Measurements from ENCODE around the gene DYNC1LI2. TPM values are rescaled to one million over a fixed set of nuclear protein-coding genes. Genes with fewer than 3 reads are reported as not detected.

The DYNC1LI2 gene
- total and polyA plus RNA-seq, 2 donors, result 24.1 to 44.9 TPM

DNA sequence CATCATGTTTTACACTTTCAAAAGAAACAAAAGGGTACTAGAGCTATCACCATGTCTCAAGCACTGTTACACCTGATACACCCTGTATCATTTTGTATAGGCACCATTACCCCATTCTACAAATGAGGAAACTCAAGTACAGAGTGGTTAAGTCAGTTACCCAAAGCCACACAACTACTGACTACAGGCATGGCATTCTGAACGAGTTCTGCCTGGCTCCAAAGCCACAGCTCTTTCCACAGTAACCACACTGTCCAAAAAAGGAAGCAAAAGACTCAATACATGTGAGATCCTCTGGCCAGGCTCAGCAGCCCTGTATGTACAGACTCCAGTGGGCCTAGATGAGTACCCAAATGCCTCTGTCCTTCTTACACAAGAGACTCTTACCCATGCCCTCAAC is 4.7 kb downstream of the DYNC1LI2 start:
- WGBS, result 0% methylated on average over 1 of the region's 1 CpG
- H3K4me1 ChIP-seq (ENCODE audit: control insufficient read depth in 2 of 2, insufficient read depth in 2 of 2, low read length in 2 of 2), result peaks cover 4 to 16% of the 10 kb centered on the region in 2 donors
- no peak overlapping the region for H3K4me3 ChIP-seq (ENCODE audit: low read length in 2 of 2)
- H3K36me3 ChIP-seq (ENCODE audit: control insufficient read depth in 2 of 2, insufficient read depth in 2 of 2, low read length in 1 of 2), result peaks cover 54 to 60% of the 10 kb centered on the region in 2 donors
- DNase-seq (ENCODE audit: low read depth in 6 of 9, low spot score in 9 of 9), result peak in 2 of 9 donors; percentile 15 to 31
- no peaks in the 10 kb centered on the region for H3K27me3 ChIP-seq (ENCODE audit: control insufficient read depth in 2 of 2, insufficient read depth in 1 of 2, low read length in 1 of 2)
- H3K9me3 ChIP-seq (ENCODE audit: control insufficient read depth in 2 of 2, insufficient read depth in 1 of 2, low read length in 1 of 2), result no peaks in the 10 kb centered on the region
- H3K27ac ChIP-seq (ENCODE audit: low read depth in 1 of 2, low read length in 1 of 2), result no peak overlapping the region

DNA sequence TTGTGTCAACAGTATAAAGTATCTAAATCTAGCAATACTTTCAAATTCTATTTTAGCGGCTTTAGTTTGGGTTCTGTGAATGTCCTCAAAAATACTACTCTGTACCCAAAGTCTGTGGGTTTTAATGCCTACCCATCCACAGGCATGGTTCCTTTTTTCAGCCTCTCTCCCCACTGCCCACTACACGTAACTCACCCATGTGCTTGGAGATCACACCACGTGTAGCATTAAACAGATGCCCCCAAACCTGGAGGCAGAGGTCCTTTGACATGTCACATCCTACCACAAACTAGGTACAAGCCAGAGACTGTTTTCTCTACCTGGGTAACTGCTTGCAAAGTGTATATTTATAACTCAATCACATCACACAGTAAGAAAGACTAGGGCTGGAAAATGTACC is 5.4 kb downstream of the DYNC1LI2 start:
- Histone ChIP-seq H3K27me3 (ENCODE audit: control insufficient read depth in 2 of 2, insufficient read depth in 1 of 2, low read length in 1 of 2) (no peaks in the 10 kb centered on the region), H3K27ac (ENCODE audit: low read depth in 1 of 2, low read length in 1 of 2) (no peak overlapping the region), H3K4me1 (ENCODE audit: control insufficient read depth in 2 of 2, insufficient read depth in 2 of 2, low read length in 2 of 2) (peaks cover 4 to 16% of the 10 kb centered on the region in 2 donors), H3K4me3 (ENCODE audit: low read length in 2 of 2) (no peak overlapping the region), H3K36me3 (ENCODE audit: control insufficient read depth in 2 of 2, insufficient read depth in 2 of 2, low read length in 1 of 2) (peaks cover 60 to 66% of the 10 kb centered on the region in 2 donors), H3K9me3 (ENCODE audit: control insufficient read depth in 2 of 2, insufficient read depth in 1 of 2, low read length in 1 of 2) (no peaks in the 10 kb centered on the region)
- WGBS, result 91% methylated on average over 3 of the region's 3 CpGs
- DNase-seq (ENCODE audit: low read depth in 6 of 9, low spot score in 9 of 9), result no peak

DNA sequence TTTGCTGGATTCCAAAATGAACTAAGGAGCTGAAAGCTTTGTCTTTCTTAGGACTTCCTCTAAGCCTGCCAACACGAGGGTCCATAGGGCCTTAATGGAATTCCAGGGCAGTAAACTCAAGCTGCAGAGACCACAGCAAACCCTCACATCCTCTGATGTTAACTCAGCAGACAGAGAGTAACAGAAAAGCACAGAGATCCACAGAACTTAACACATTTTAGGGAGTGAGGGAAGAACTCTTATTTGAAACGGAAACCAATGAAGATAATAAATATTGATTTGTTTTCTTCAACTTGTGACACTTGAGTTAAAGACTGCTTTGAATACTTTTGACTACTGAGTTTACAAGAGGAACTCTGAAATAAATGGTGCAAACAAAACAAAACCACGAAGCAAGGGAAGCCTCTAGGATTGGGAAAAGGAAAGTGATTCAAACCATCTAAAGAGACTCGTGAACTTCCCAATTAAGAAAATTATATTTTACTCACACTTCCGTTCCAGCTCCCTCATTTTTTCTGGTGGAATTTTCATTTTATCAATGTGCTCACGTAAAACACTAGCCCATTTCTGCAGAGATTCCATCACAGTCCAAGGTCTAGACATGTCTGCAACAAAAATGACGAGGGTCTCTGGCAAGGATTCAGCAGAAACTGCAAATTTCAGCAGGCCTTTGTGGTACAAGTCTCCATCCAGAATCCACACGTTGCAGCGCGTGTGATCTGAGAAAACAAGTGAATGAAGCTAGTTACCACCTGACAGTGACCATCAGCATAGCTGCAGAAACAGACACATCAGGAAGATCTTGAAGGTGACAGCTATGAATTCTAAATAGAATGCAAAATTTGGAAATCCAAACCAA is 9.2 kb downstream of the DYNC1LI2 start:
- Histone ChIP-seq H3K27me3 (ENCODE audit: control insufficient read depth in 2 of 2, insufficient read depth in 1 of 2, low read length in 1 of 2) (no peaks in the 10 kb centered on the region), H3K9me3 (ENCODE audit: control insufficient read depth in 2 of 2, insufficient read depth in 1 of 2, low read length in 1 of 2) (no peaks in the 10 kb centered on the region), H3K36me3 (ENCODE audit: control insufficient read depth in 2 of 2, insufficient read depth in 2 of 2, low read length in 1 of 2) (peaks cover 73 to 81% of the 10 kb centered on the region in 2 donors), H3K4me3 (ENCODE audit: low read length in 2 of 2) (no peak overlapping the region), H3K4me1 (ENCODE audit: control insufficient read depth in 2 of 2, insufficient read depth in 2 of 2, low read length in 2 of 2) (peaks cover 0 to 5% of the 10 kb centered on the region in 2 donors), H3K27ac (ENCODE audit: low read depth in 1 of 2, low read length in 1 of 2) (peak overlapping the region in 1 of 2 donors; percentile 49)
- WGBS, result 92% methylated on average over 10 of the region's 10 CpGs
- DNase-seq (ENCODE audit: low read depth in 6 of 9, low spot score in 9 of 9), result no peak

DNA sequence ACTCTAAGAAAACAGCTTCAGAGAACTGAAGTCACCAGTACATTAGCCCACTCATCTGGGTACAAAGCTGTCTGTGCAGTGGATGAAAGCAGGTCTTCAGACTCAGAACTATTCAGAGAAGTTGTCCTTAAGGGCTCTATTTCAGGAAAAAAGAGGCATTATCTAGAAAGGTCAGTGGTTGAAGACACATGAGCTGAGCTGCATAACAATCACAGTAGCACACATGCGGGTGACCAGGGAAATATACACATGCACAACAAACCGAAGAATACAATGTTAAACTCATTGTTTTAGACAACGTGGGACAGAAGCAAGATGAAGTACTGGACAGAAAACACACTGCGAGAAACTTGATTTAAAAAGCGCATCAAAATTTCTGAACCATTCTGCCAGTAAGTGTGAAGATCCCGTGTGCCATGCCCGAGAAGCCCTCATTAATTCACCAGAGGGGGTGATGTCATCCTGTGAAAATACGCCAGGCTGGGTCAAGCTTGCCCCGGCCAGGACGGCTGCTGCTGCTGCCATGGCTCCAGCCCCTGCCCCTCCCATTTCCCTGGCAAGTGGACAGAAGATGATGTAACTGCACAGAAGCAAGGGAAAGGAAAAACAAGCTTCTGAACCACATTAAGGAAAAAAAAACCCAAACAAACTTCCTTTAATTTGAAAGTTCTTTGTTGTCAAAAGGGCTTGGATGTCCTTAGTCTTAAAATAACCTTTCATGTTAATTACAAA is 10.1 kb downstream of the DYNC1LI2 start:
- 94% methylated on average over 10 of the region's 10 CpGs for WGBS
- H3K4me1 ChIP-seq (ENCODE audit: control insufficient read depth in 2 of 2, insufficient read depth in 2 of 2, low read length in 2 of 2), result peaks cover 0 to 5% of the 10 kb centered on the region in 2 donors
- H3K27me3 ChIP-seq (ENCODE audit: control insufficient read depth in 2 of 2, insufficient read depth in 1 of 2, low read length in 1 of 2), result no peaks in the 10 kb centered on the region
- peaks cover 71 to 82% of the 10 kb centered on the region in 2 donors for H3K36me3 ChIP-seq (ENCODE audit: control insufficient read depth in 2 of 2, insufficient read depth in 2 of 2, low read length in 1 of 2)
- H3K9me3 ChIP-seq (ENCODE audit: control insufficient read depth in 2 of 2, insufficient read depth in 1 of 2, low read length in 1 of 2), result no peaks in the 10 kb centered on the region
- H3K4me3 ChIP-seq (ENCODE audit: low read length in 2 of 2), result no peak overlapping the region
- H3K27ac ChIP-seq (ENCODE audit: low read depth in 1 of 2, low read length in 1 of 2), result peak overlapping the region in 1 of 2 donors; percentile 49
- no peak for DNase-seq (ENCODE audit: low read depth in 6 of 9, low spot score in 9 of 9)

DNA sequence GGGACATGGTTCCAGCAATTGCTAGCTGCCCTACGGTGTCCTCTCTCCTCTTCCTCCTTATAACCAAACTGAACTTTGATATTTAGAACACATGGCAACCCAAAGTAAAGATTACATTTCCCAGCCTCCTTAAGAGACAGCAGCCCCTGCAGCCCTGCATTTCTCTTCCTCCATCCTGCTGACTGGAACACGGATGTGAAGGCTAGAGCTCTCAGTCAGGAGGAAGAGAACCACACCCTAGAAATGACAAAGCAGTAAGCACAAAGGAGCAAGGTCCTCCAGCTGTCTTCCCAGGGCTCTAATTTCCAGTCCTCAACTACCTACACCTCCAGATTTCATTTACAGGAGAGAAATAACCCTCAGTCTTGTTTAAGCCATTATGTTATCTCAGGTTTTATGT is 10.9 kb downstream of the DYNC1LI2 start:
- H3K9me3 ChIP-seq (ENCODE audit: control insufficient read depth in 2 of 2, insufficient read depth in 1 of 2, low read length in 1 of 2), result no peaks in the 10 kb centered on the region
- 91% methylated on average over 2 of the region's 2 CpGs for WGBS
- peaks cover 72 to 85% of the 10 kb centered on the region in 2 donors for H3K36me3 ChIP-seq (ENCODE audit: control insufficient read depth in 2 of 2, insufficient read depth in 2 of 2, low read length in 1 of 2)
- peaks cover 0 to 5% of the 10 kb centered on the region in 2 donors for H3K4me1 ChIP-seq (ENCODE audit: control insufficient read depth in 2 of 2, insufficient read depth in 2 of 2, low read length in 2 of 2)
- peak overlapping the region; percentile 11 to 60 for H3K27ac ChIP-seq (ENCODE audit: low read depth in 1 of 2, low read length in 1 of 2)
- no peak overlapping the region for H3K4me3 ChIP-seq (ENCODE audit: low read length in 2 of 2)
- no peak for DNase-seq (ENCODE audit: low read depth in 6 of 9, low spot score in 9 of 9)
- H3K27me3 ChIP-seq (ENCODE audit: control insufficient read depth in 2 of 2, insufficient read depth in 1 of 2, low read length in 1 of 2), result no peaks in the 10 kb centered on the region

DNA sequence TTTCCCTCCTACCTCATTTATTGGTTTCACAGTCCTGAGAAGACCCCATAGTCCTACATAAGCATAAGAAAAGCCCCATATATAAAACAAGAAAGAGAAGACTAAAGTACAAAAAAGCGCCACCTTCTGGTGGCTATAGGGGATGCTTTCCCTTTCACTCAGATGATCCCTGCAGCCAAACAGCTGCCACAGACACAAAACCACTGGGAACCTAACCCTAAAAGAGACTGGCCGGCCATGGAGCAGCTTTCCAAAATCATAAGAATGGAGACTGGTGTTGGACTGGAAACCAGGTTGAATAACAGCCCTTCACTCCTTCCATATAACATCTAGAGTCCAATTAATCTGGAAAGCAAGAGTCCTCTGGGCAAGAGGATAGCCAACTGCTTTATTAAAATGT is 11.4 kb downstream of the DYNC1LI2 start:
- peaks cover 72 to 82% of the 10 kb centered on the region in 2 donors for H3K36me3 ChIP-seq (ENCODE audit: control insufficient read depth in 2 of 2, insufficient read depth in 2 of 2, low read length in 1 of 2)
- no peaks in the 10 kb centered on the region for H3K9me3 ChIP-seq (ENCODE audit: control insufficient read depth in 2 of 2, insufficient read depth in 1 of 2, low read length in 1 of 2)
- WGBS, result 74% methylated on average over 2 of the region's 2 CpGs
- no peak overlapping the region for H3K4me3 ChIP-seq (ENCODE audit: low read length in 2 of 2)
- H3K27ac ChIP-seq (ENCODE audit: low read depth in 1 of 2, low read length in 1 of 2), result no peak overlapping the region
- H3K4me1 ChIP-seq (ENCODE audit: control insufficient read depth in 2 of 2, insufficient read depth in 2 of 2, low read length in 2 of 2), result peaks cover 0 to 5% of the 10 kb centered on the region in 2 donors
- H3K27me3 ChIP-seq (ENCODE audit: control insufficient read depth in 2 of 2, insufficient read depth in 1 of 2, low read length in 1 of 2), result no peaks in the 10 kb centered on the region
- peak in 3 of 9 donors; percentile 33 to 54 (median 42) for DNase-seq (ENCODE audit: low read depth in 6 of 9, low spot score in 9 of 9)

DNA sequence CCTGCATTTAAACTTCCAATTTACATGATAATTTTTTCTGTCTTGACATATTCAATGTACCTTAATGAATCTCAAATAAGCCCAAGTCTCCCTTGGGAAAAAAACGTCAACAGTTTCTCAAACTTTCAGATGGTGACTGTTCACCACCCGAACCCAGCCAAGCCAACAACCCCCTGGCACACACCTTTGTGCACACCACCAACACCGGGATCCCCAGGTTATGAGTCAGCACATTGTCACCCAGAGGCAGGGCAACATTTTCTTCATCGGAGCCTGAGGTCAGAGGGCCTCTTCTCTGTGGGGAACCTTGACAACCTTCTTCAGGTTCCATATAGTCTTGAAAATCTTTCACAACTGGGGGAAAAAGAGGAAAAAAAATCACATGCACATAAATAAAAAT is 15.5 kb downstream of the DYNC1LI2 start:
- Histone ChIP-seq H3K4me3 (ENCODE audit: low read length in 2 of 2) (no peak overlapping the region), H3K36me3 (ENCODE audit: control insufficient read depth in 2 of 2, insufficient read depth in 2 of 2, low read length in 1 of 2) (peaks cover 80% of the 10 kb centered on the region in 2 donors), H3K27ac (ENCODE audit: low read depth in 1 of 2, low read length in 1 of 2) (no peak overlapping the region), H3K9me3 (ENCODE audit: control insufficient read depth in 2 of 2, insufficient read depth in 1 of 2, low read length in 1 of 2) (no peaks in the 10 kb centered on the region), H3K27me3 (ENCODE audit: control insufficient read depth in 2 of 2, insufficient read depth in 1 of 2, low read length in 1 of 2) (no peaks in the 10 kb centered on the region), H3K4me1 (ENCODE audit: control insufficient read depth in 2 of 2, insufficient read depth in 2 of 2, low read length in 2 of 2) (no peaks in the 10 kb centered on the region)
- 97% methylated on average over 4 of the region's 4 CpGs for WGBS
- DNase-seq (ENCODE audit: low read depth in 6 of 9, low spot score in 9 of 9), result no peak

DNA sequence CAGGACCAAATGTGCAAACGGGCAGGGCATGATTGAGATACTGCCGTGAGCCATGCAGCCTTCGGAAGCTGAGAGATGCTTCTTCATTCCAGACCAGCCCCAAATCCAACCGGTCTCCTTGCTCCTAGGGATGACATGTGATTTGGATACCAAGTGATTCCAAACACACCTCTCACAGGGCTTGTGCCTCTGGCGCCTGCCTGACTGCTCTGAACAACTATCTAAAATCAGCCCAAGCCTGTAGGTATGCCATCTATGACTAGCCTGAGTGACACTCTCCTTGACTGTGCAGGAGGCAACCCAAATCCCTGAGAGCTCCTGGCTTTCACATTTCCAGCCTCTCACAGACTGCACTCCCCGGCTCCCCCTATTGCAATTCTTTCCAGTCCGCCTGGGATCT is 20.3 kb downstream of the DYNC1LI2 start:
- WGBS, result 90% methylated on average over 7 of the region's 7 CpGs
- Histone ChIP-seq H3K27ac (ENCODE audit: low read depth in 1 of 2, low read length in 1 of 2) (no peak overlapping the region), H3K4me3 (ENCODE audit: low read length in 2 of 2) (no peak overlapping the region), H3K4me1 (ENCODE audit: control insufficient read depth in 2 of 2, insufficient read depth in 2 of 2, low read length in 2 of 2) (no peaks in the 10 kb centered on the region), H3K9me3 (ENCODE audit: control insufficient read depth in 2 of 2, insufficient read depth in 1 of 2, low read length in 1 of 2) (no peaks in the 10 kb centered on the region), H3K36me3 (ENCODE audit: control insufficient read depth in 2 of 2, insufficient read depth in 2 of 2, low read length in 1 of 2) (peaks cover 73 to 87% of the 10 kb centered on the region in 2 donors), H3K27me3 (ENCODE audit: control insufficient read depth in 2 of 2, insufficient read depth in 1 of 2, low read length in 1 of 2) (no peaks in the 10 kb centered on the region)
- no peak for DNase-seq (ENCODE audit: low read depth in 6 of 9, low spot score in 9 of 9)

DNA sequence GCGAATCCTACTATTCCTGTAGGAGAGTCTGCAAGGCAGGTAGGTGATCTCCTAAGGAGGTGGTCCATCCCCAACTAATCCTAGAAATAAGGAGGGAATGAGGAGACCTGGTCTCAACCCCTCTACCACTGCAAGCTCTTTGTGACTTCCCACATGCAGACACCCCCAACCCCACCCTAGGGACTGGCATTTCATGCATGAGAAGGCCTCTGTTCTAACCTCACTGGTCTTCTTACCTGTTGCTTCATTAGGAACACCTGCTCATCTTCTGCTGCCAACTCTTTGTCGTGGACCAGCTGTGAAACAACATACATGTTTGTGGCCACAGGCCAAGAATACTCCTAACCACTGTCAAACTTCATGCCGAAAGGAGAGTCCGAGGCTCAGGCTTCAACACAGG is 22.6 kb downstream of the DYNC1LI2 start:
- H3K27me3 ChIP-seq (ENCODE audit: control insufficient read depth in 2 of 2, insufficient read depth in 1 of 2, low read length in 1 of 2), result no peaks in the 10 kb centered on the region
- H3K4me3 ChIP-seq (ENCODE audit: low read length in 2 of 2), result no peak overlapping the region
- H3K36me3 ChIP-seq (ENCODE audit: control insufficient read depth in 2 of 2, insufficient read depth in 2 of 2, low read length in 1 of 2), result peaks cover 75 to 86% of the 10 kb centered on the region in 2 donors
- WGBS, result 88% methylated on average over 4 of the region's 4 CpGs
- H3K4me1 ChIP-seq (ENCODE audit: control insufficient read depth in 2 of 2, insufficient read depth in 2 of 2, low read length in 2 of 2), result no peaks in the 10 kb centered on the region
- no peak overlapping the region for H3K27ac ChIP-seq (ENCODE audit: low read depth in 1 of 2, low read length in 1 of 2)
- DNase-seq (ENCODE audit: low read depth in 6 of 9, low spot score in 9 of 9), result no peak
- no peaks in the 10 kb centered on the region for H3K9me3 ChIP-seq (ENCODE audit: control insufficient read depth in 2 of 2, insufficient read depth in 1 of 2, low read length in 1 of 2)

Data from thymus (tissue), 11 donors.